GM21717 (cell line): ENCODE data around the gene TRIM4.

ENCODE experiments used
- ATAC-seq: cut with Tn5 transposase; IDR thresholded peaks from one replicate; pipeline ENCODE4 v1.9.1; 2021; ENCODE audit warnings: mild to moderate bottlenecking, moderate library complexity; ENCODE audit not compliant: unreplicated experiment

TRIM4 gene

GRCh38 chr7:99848420-99849216, 70.7 kb downstream of the TRIM4 start:
- ATAC-seq: no peak

GRCh38 chr7:99844328-99844727, 75.0 kb downstream of the TRIM4 start:
- no peak for ATAC-seq

- ATAC-seq: no peak
These were observed 75.5 kb downstream of the TRIM4 start for GRCh38 chr7:99843808-99844207.

- no peak for ATAC-seq
These were observed 76.4 kb downstream of the TRIM4 start for GRCh38 chr7:99842926-99843325.
